Smooth muscle cell (in vitro differentiated cells): ENCODE results near the gene LIN7C. TPM values are rescaled to one million over a fixed set of nuclear protein-coding genes. Genes with fewer than 3 reads are reported as not detected.

Experiments
- DNase-seq: peaks from one replicate; lab custom pipeline; 2025; ENCODE audit not compliant: unreplicated experiment; lab: John Stamatoyannopoulos, UW
- H2AFZ ChIP-seq: fragments of 200-600 bp; sonication (generic); 2 replicates; pipeline ENCODE4 v1.6.0; 2016; ENCODE audit warnings: antibody characterized with exemption, low read depth, mild to moderate bottlenecking
- H3F3A ChIP-seq: fragments of 200-600 bp; sonication (generic); 2 replicates; pipeline ENCODE4 v1.6.0; 2017; ENCODE audit warnings: antibody characterized with exemption, low read depth
- H3K27ac ChIP-seq: fragments of 200-600 bp; sonication (generic); 2 replicates; pipeline ENCODE4 v1.5.1; 2016; ENCODE audit warnings: low read depth, mild to moderate bottlenecking
- H3K27me3 ChIP-seq: fragments of 200-600 bp; sonication (generic); 2 replicates; pipeline ENCODE4 v1.6.1; 2016; ENCODE audit warnings: low read depth, mild to moderate bottlenecking
- H3K36me3 ChIP-seq: fragments of 200-600 bp; sonication (generic); 2 replicates; pipeline ENCODE4 v1.5.1; 2016; ENCODE audit warnings: low read depth
- H3K4me1 ChIP-seq: fragments of 200-600 bp; sonication (generic); 2 replicates; pipeline ENCODE4 v1.5.1; 2016; ENCODE audit warnings: low read depth
- H3K4me2 ChIP-seq: fragments of 200-600 bp; sonication (generic); 2 replicates; pipeline ENCODE4 v1.6.0; 2016; ENCODE audit warnings: mild to moderate bottlenecking
- H3K4me3 ChIP-seq: fragments of 200-600 bp; sonication (generic); 2 replicates; pipeline ENCODE4 v1.5.1; 2016; ENCODE audit warnings: mild to moderate bottlenecking
- H3K79me2 ChIP-seq: fragments of 200-600 bp; sonication (generic); 2 replicates; pipeline ENCODE4 v1.6.0; 2016; ENCODE audit warnings: low read depth, mild to moderate bottlenecking
- H3K9ac ChIP-seq: fragments of 200-600 bp; sonication (generic); 2 replicates; pipeline ENCODE4 v1.6.0; 2016; ENCODE audit warnings: low read depth
- H3K9me3 ChIP-seq: fragments of 200-600 bp; sonication (generic); replicated peaks from 2 replicates; pipeline ENCODE4 v1.5.1; 2016; ENCODE audit warnings: low read depth
- H4K20me1 ChIP-seq: fragments of 200-600 bp; sonication (generic); 2 replicates; pipeline ENCODE4 v1.6.0; 2016; ENCODE audit warnings: low read depth
- CTCF ChIP-seq: fragments of 200-600 bp; sonication (generic); IDR thresholded peaks from 2 replicates; pipeline ENCODE4 v1.5.1; 2017; ENCODE audit warnings: borderline replicate concordance, mild to moderate bottlenecking, antibody characterized with exemption; ENCODE audit not compliant: insufficient read depth, poor library complexity, severe bottlenecking
- WGBS: methylation state at CpG from one replicate; pipeline ENCODE4 v1.1.7; 2016; ENCODE audit warnings: low lambda C conversion rate; 5-methylcytosine and 5-hydroxymethylcytosine counted together
- polyA plus RNA-seq: library from polyadenylated mRNA; unstranded; fragments of >200 nt; fragmentation: Nextera tagmentation; extraction: Ambion mirVana; gene quantifications from 2 replicates; pipeline ENCODE4 v1.2.1, GENCODE V29; 2016
- total RNA-seq: library from RNA; depleted of rRNA; stranded (reverse); fragments of >200 nt; gene quantifications from 2 replicates; pipeline ENCODE4 v1.2.3, GENCODE V29; 2014

The LIN7C gene
- total and polyA plus RNA-seq, 2 experiments from 2014 or later: 11.3 to 30.8 TPM

- Histone ChIP-seq H3K79me2 (peaks cover 91% of the 10 kb centered on the region), H3K4me1 (peaks cover 57% of the 10 kb centered on the region), H3K4me2 (peak overlapping the region; percentile 62), H2AFZ (no peak overlapping the region), H3K27me3 (no peaks in the 10 kb centered on the region), H3K4me3 (no peak overlapping the region), H3F3A (peaks cover 12% of the 10 kb centered on the region), H3K27ac (peak overlapping the region; percentile 52), H3K36me3 (no peaks in the 10 kb centered on the region), H3K9me3 (no peaks in the 10 kb centered on the region), H4K20me1 (peaks cover 91% of the 10 kb centered on the region), H3K9ac (peak overlapping the region; percentile 0)
- 78% methylated on average over 3 of the region's 3 CpGs for WGBS
- TF ChIP-seq CTCF: no peak
- no peak for DNase-seq
Measured at GRCh38 chr11:27465629-27466028, 40.9 kb downstream of the LIN7C start.

- 42% methylated on average over 2 of the region's 2 CpGs for WGBS
Measured at GRCh38 chr11:27464909-27465308, 41.7 kb downstream of the LIN7C start.

GRCh38 chr11:27464289-27464696 is 42.3 kb downstream of the LIN7C start:
- H3K36me3 ChIP-seq: no peaks in the 10 kb centered on the region
- H3K4me2 ChIP-seq: peak overlapping the region; percentile 62
- H4K20me1 ChIP-seq: peaks cover 90% of the 10 kb centered on the region
- H3K9ac ChIP-seq: no peak overlapping the region
- peak overlapping the region; percentile 2 for H3K4me3 ChIP-seq
- peak overlapping the region; percentile 52 for H3K27ac ChIP-seq
- no peak for DNase-seq
- H3F3A ChIP-seq: peaks cover 12% of the 10 kb centered on the region
- TF ChIP-seq CTCF: no peak
- 32% methylated on average over 2 of the region's 2 CpGs for WGBS
- H2AFZ ChIP-seq: no peak overlapping the region
- H3K27me3 ChIP-seq: no peaks in the 10 kb centered on the region
- peaks cover 59% of the 10 kb centered on the region for H3K4me1 ChIP-seq
- H3K79me2 ChIP-seq: peaks cover 91% of the 10 kb centered on the region
- no peaks in the 10 kb centered on the region for H3K9me3 ChIP-seq

More at GRCh38 chr11:27464909-27465308, 41.7 kb downstream of the LIN7C start:
- Histone ChIP-seq H3K4me2 (peak overlapping the region; percentile 62), H3K4me1 (peaks cover 59% of the 10 kb centered on the region), H3K4me3 (no peak overlapping the region), H3K9ac (no peak overlapping the region), H3F3A (peaks cover 12% of the 10 kb centered on the region), H4K20me1 (peaks cover 90% of the 10 kb centered on the region), H3K27ac (peak overlapping the region; percentile 52), H3K36me3 (no peaks in the 10 kb centered on the region), H3K79me2 (peaks cover 91% of the 10 kb centered on the region), H3K9me3 (no peaks in the 10 kb centered on the region), H2AFZ (no peak overlapping the region), H3K27me3 (no peaks in the 10 kb centered on the region)
- no peak for TF ChIP-seq CTCF
- DNase-seq: no peak

- DNase-seq: no peak
- H3K4me1 ChIP-seq: peaks cover 48% of the 10 kb centered on the region
- WGBS: 76% methylated on average over 5 of the region's 5 CpGs
- H2AFZ ChIP-seq: no peak overlapping the region
- no peaks in the 10 kb centered on the region for H3K9me3 ChIP-seq
- H4K20me1 ChIP-seq: peaks cover 90% of the 10 kb centered on the region
- H3K27me3 ChIP-seq: no peaks in the 10 kb centered on the region
- no peak overlapping the region for H3K4me3 ChIP-seq
- no peak overlapping the region for H3K4me2 ChIP-seq
- H3K36me3 ChIP-seq: no peaks in the 10 kb centered on the region
- peaks cover 7% of the 10 kb centered on the region for H3F3A ChIP-seq
- peaks cover 91% of the 10 kb centered on the region for H3K79me2 ChIP-seq
- no peak overlapping the region for H3K27ac ChIP-seq
- no peak for TF ChIP-seq CTCF
- H3K9ac ChIP-seq: no peak overlapping the region
Measured at GRCh38 chr11:27462543-27462942, 44.0 kb downstream of the LIN7C start.
